GM13976 (cell line): ENCODE results near the gene DCBLD1.

ENCODE experiments used
- DNase-seq: peaks from one replicate; pipeline ENCODE4 v3.0.0; 2012; ENCODE audit warnings: low spot score
- CTCF ChIP-seq: IDR thresholded peaks from 2 replicates; pipeline ENCODE4 v1.5.1; 2012; ENCODE audit warnings: borderline replicate concordance, mild to moderate bottlenecking; ENCODE audit not compliant: insufficient read depth; ENCODE audit errors: extremely low read depth, missing control alignments, control extremely low read depth
- in situ Hi-C: fragments of 300-500 bp; cut with MboI; formaldehyde crosslinking; loops from one replicate; pipeline ENCODE4 v1.12.0; 2022; ENCODE audit warnings: low sequenced_read_pairs, mixed read lengths, inconsistent platforms; ENCODE audit not compliant: unreplicated experiment

DCBLD1 gene

GRCh38 chr6:117550618-117551242, 68.3 kb downstream of the DCBLD1 start:
- in situ Hi-C loops = loop anchor here (10.0 kb wide), 1 partner anchor 106 kb away; no protein-coding TSS in a partner anchor
- no peak for DNase-seq
- no peak for TF ChIP-seq CTCF

- peak; percentile 4 for DNase-seq
- in situ Hi-C loops = loop anchor here (10.0 kb wide), 1 partner anchor 108 kb away; no protein-coding TSS in a partner anchor
- TF ChIP-seq CTCF = no peak
These were observed 70.1 kb downstream of the DCBLD1 start for GRCh38 chr6:117552618-117553017.

GRCh38 chr6:117553142-117553541, 70.7 kb downstream of the DCBLD1 start:
- DNase-seq = no peak
- in situ Hi-C loops = loop anchor here (10.0 kb wide), 1 partner anchor 108 kb away; no protein-coding TSS in a partner anchor
- TF ChIP-seq CTCF = no peak

- DNase-seq = no peak
- in situ Hi-C loops = loop anchor here (10.0 kb wide), 1 partner anchor 111 kb away; no protein-coding TSS in a partner anchor
- TF ChIP-seq CTCF = no peak
These were observed 72.9 kb downstream of the DCBLD1 start for GRCh38 chr6:117555262-117555849.

GRCh38 chr6:117555882-117556498, 73.5 kb downstream of the DCBLD1 start:
- in situ Hi-C loops = loop anchor here (10.0 kb wide), 1 partner anchor 111 kb away; no protein-coding TSS in a partner anchor
- DNase-seq = no peak
- TF ChIP-seq CTCF = peak; percentile 70

GRCh38 chr6:117557951-117558350, 75.5 kb downstream of the DCBLD1 start:
- in situ Hi-C loops = loop anchor here (10.0 kb wide), 1 partner anchor 113 kb away; no protein-coding TSS in a partner anchor
- no peak for TF ChIP-seq CTCF
- DNase-seq = no peak
